GM10248 (cell line): ENCODE data around the gene NUDT3.
"Not testable (repeated sequence)": the region's sequence is repeated elsewhere in the genome, so short reads cannot be mapped to it uniquely, and the experiment has no call there.

Experiments
- CTCF ChIA-PET: fragments of 300-600 bp; sonication (Branson Sonifier 250); formaldehyde crosslinking; extraction: SDS; loops from one replicate; lab custom pipeline; 2021; ENCODE audit warnings: antibody characterized with exemption; lab: Yijun Ruan, JAX
- POLR2A ChIA-PET: fragments of 350-650 bp; sonication (Branson Sonifier 250); formaldehyde crosslinking; extraction: SDS; loops from one replicate; lab custom pipeline; 2020; ENCODE audit warnings: antibody characterized with exemption; lab: Yijun Ruan, JAX
- DNase-seq: peaks from one replicate; pipeline ENCODE4 v3.0.0; 2012; ENCODE audit errors: extremely low spot score
- TF ChIP-seq, protein P1 (sequence below): IDR thresholded peaks from 2 replicates; pipeline ENCODE4 v1.5.1; 2012; ENCODE audit warnings: mild to moderate bottlenecking, low read depth; ENCODE audit errors: extremely low read depth, missing control alignments, control extremely low read depth

The NUDT3 gene

DNA sequence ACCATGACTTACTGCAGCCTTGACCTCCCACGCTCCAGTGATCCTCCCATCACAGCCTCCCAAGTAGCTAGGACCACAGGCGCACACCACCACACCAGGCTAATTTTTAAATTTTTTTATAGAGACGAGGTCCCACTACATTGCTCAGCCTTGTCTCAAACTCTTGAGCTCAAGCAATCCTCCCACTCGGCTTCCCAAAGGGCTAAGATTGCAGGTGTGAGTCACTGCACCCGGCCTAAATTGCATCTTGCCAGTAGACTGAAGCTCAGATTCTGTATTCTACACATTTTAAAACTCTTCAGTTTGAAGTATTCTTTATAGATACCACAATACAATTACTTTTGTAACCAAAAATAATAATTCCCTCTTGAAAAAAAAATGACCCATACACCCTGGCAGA lies 11.4 kb downstream of the NUDT3 start:
- CTCF ChIA-PET: interaction anchor here (0.8 to 1.4 kb wide), 3 partner anchors 10 to 34 kb away, joined by 3 to 4 read pairs (median 3); no protein-coding TSS in a partner anchor
- TF ChIP-seq, protein P1, sequence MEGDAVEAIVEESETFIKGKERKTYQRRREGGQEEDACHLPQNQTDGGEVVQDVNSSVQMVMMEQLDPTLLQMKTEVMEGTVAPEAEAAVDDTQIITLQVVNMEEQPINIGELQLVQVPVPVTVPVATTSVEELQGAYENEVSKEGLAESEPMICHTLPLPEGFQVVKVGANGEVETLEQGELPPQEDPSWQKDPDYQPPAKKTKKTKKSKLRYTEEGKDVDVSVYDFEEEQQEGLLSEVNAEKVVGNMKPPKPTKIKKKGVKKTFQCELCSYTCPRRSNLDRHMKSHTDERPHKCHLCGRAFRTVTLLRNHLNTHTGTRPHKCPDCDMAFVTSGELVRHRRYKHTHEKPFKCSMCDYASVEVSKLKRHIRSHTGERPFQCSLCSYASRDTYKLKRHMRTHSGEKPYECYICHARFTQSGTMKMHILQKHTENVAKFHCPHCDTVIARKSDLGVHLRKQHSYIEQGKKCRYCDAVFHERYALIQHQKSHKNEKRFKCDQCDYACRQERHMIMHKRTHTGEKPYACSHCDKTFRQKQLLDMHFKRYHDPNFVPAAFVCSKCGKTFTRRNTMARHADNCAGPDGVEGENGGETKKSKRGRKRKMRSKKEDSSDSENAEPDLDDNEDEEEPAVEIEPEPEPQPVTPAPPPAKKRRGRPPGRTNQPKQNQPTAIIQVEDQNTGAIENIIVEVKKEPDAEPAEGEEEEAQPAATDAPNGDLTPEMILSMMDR: no peak
- POLR2A ChIA-PET: no interaction called here
- DNase-seq: no peak

- ChIA-PET POLR2A (no interaction called here), CTCF (interaction anchor here (0.8 to 0.9 kb wide), 2 partner anchors 9 to 129 kb away, joined by 3 read pairs; no protein-coding TSS in a partner anchor)
- TF ChIP-seq, protein P1: no peak
- DNase-seq: no peak
Measured at GRCh38 chr6:34378470-34378869, 14.0 kb downstream of the NUDT3 start.

DNA sequence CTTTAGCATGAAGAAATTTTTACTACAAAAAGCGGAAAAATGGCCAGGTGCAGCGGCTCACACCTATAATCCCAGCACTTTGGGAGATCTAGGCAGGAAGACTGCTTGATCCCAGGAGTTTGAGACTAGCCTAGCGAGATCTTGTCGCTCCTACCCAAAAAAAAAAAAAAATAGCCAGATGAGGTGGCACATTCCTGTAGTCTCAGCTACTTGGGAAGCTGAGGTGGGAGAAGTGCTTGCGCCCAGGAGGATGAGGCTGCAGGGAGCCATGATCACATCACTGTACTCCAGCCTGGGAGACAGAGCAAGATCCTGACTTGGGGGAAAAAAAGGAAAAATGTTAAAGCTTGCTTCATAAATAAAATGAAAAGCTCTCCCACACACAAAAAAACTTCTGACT lies 14.5 kb downstream of the NUDT3 start:
- ChIA-PET CTCF (interaction anchor here (0.8 kb wide), 1 partner anchor 10 kb away, joined by 3 read pairs; no protein-coding TSS in a partner anchor), POLR2A (no interaction called here)
- no peak for DNase-seq
- TF ChIP-seq, protein P1: no peak

GRCh38 chr6:34377571-34377970 lies 14.9 kb downstream of the NUDT3 start:
- POLR2A ChIA-PET, CTCF ChIA-PET, DNase-seq: not testable (repeated sequence)

DNA sequence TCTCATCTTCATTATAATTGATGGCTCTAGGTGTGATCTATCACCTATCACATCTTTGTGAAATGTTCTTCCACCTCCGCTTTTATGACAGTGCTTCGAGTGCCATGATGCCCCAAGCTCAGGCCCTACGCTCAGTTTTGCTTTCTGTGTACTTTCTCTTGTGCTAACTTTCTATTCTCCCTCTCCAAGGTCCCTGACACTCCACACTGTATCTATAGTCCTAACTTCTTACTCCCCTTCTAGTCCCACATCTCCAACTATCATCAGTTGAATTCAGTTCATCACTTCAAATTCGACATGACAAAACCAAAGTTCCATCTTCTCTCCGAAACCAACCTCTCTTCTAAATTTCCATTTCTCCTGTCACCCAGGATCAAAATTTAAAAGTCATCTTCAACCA lies 16.6 kb downstream of the NUDT3 start:
- TF ChIP-seq, protein P1: no peak
- no peak for DNase-seq
- CTCF ChIA-PET: interaction anchor here (1.3 kb wide), 1 partner anchor 13 kb away, joined by 3 read pairs; no protein-coding TSS in a partner anchor
- POLR2A ChIA-PET: no interaction called here

GRCh38 chr6:34374508-34374907 lies 18.0 kb downstream of the NUDT3 start:
- POLR2A ChIA-PET: interaction anchor here (0.6 kb wide), 1 partner anchor 145 kb away, joined by 4 read pairs; no protein-coding TSS in a partner anchor
- CTCF ChIA-PET: no interaction called here
- no peak for DNase-seq
- TF ChIP-seq, protein P1: no peak

- ChIA-PET POLR2A (interaction anchor here (0.6 kb wide), 1 partner anchor 145 kb away, joined by 4 read pairs; no protein-coding TSS in a partner anchor), CTCF (interaction anchor here (0.8 kb wide), 1 partner anchor 12 kb away, joined by 4 read pairs; no protein-coding TSS in a partner anchor)
Measured at GRCh38 chr6:34374069-34374468, 18.4 kb downstream of the NUDT3 start.

More at GRCh38 chr6:34374069-34374468, 18.4 kb downstream of the NUDT3 start:
- DNase-seq: no peak
- TF ChIP-seq, protein P1: no peak
